ENCODE results near the gene STRIP2.

STRIP2 gene

DNA sequence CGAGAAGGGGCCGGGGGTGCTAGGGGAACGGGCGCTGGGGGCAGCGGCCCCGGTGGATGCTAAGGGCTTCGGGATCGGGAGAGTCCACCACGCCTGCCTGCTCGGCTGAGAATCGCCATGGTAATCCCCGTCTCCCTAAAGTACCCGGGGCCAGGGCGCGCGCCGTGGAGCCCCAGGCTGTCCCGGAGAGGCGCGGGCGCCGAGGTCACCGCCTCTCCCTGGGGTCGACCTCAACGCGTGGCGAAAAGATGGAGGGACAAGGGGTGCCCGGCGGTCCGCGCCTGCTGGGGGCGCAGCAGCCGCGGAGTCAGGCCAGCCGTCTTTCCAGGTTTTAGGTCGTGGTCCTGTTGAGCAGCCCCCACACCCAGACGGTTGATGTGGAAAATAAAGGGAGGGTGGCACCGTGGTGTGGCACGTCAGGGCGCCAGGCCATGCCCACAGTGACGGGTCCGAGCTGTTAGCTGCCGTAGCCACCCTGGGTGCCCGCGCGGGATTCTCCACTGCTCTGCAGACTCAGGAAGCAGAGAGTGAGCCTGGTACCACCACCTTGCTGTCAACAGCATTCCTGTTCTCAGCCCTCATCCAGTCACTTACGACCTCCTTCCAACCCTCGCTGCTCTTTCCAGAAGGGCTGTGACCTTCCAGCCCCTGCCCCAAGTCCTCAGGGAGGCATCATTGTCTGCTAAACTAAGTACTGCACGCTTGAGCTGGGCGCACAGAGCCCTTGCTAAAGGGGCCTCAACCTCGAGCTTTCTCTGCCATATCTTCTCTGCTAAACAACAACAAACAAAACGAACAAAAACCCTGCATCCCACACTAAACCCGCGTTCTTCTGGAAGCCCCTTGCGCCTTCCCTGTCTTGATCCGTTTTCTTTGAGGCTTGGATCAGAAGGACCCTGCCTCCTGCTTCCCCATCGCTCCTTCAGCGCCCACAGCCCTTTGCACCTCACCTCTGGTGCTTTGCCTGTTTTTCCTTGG, 68.8 kb downstream of the STRIP2 start:
- TF ChIP-seq, protein P1, sequence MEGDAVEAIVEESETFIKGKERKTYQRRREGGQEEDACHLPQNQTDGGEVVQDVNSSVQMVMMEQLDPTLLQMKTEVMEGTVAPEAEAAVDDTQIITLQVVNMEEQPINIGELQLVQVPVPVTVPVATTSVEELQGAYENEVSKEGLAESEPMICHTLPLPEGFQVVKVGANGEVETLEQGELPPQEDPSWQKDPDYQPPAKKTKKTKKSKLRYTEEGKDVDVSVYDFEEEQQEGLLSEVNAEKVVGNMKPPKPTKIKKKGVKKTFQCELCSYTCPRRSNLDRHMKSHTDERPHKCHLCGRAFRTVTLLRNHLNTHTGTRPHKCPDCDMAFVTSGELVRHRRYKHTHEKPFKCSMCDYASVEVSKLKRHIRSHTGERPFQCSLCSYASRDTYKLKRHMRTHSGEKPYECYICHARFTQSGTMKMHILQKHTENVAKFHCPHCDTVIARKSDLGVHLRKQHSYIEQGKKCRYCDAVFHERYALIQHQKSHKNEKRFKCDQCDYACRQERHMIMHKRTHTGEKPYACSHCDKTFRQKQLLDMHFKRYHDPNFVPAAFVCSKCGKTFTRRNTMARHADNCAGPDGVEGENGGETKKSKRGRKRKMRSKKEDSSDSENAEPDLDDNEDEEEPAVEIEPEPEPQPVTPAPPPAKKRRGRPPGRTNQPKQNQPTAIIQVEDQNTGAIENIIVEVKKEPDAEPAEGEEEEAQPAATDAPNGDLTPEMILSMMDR (IDR thresholded peaks at IDR 0.05; ENCODE audit: insufficient read depth, missing control alignments), result no peak
- DNase-seq (ENCODE audit: insufficient read length, low spot score) (no peak), FAIRE-seq (no peak)

- TF ChIP-seq, protein P1 (IDR thresholded peaks at IDR 0.05; ENCODE audit: insufficient read depth, missing control alignments), result no peak
- FAIRE-seq (no peak), DNase-seq (ENCODE audit: insufficient read length, low spot score) (no peak)
Measured at GRCh38 chr7:129503725-129504124, 69.5 kb downstream of the STRIP2 start.

GRCh38 chr7:129512192-129512591, 78.0 kb downstream of the STRIP2 start:
- FAIRE-seq (no peak), DNase-seq (ENCODE audit: insufficient read length, low spot score) (no peak)
- TF ChIP-seq, protein P1 (IDR thresholded peaks at IDR 0.05; ENCODE audit: insufficient read depth, missing control alignments), result no peak

- TF ChIP-seq, protein P1 (IDR thresholded peaks at IDR 0.05; ENCODE audit: insufficient read depth, missing control alignments), result no peak
- FAIRE-seq (no peak), DNase-seq (ENCODE audit: insufficient read length, low spot score) (no peak)
Measured at GRCh38 chr7:129513546-129513945, 79.3 kb downstream of the STRIP2 start.

GRCh38 chr7:129514683-129515082, 80.5 kb downstream of the STRIP2 start:
- FAIRE-seq (no peak), DNase-seq (ENCODE audit: insufficient read length, low spot score) (no peak)
- TF ChIP-seq, protein P1 (IDR thresholded peaks at IDR 0.05; ENCODE audit: insufficient read depth, missing control alignments), result no peak

DNA sequence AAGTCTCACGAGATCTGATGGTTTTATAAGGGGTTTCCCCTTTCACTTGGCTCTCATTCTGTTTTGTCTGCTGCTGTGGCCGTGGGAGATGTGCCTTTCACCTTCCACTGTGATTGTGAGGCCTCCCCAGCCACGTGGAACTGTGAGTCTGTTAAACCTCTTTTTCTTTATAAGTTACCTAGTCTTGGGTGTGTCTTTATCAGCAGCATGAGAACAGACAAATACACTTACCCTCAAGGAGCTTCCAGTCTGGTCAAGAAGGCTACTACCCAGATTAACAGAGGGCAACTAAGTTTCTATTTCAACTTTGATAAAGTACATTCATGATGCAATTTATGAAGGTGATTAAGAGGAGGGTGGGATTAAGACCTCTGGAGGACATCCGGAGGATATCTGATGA, 81.1 kb downstream of the STRIP2 start:
- FAIRE-seq (no peak), DNase-seq (ENCODE audit: insufficient read length, low spot score) (no peak)
- TF ChIP-seq, protein P1 (IDR thresholded peaks at IDR 0.05; ENCODE audit: insufficient read depth, missing control alignments), result no peak

GRCh38 chr7:129517931-129518330, 83.7 kb downstream of the STRIP2 start:
- TF ChIP-seq, protein P1 (IDR thresholded peaks at IDR 0.05; ENCODE audit: insufficient read depth, missing control alignments), result no peak
- DNase-seq (ENCODE audit: insufficient read length, low spot score) (no peak), FAIRE-seq (no peak)
